Activated naive CD4-positive, alpha-beta T cell (primary cell): ENCODE data around the gene LSM3.

ENCODE experiments used
- DNase-seq, 4 experiments: peaks; one replicate each; lab custom pipeline; 2025; lab: John Stamatoyannopoulos, UW

Gene LSM3

DNA sequence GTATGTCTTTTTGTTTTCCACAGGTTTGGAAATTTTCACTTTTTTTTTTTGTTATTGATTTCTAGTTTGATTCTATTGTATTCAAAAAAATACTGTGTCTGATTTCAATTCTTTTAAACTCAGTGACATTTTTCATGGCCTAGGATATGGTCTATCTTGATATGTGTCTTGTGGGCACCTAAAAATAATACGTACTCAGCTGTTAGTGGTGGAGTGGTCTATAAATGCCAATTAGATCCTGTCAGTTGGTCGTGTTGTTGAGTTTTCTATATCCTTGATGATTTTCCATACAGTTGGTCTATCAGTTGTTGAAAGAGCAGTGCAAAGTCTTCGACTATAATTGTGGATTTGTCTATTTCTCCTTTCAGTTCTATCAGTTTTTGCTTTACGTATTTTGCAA is 61.7 kb downstream of the LSM3 start:
- no peak for DNase-seq

- DNase-seq = no peak
Observed at GRCh38 chr3:14241716-14242115, 63.1 kb downstream of the LSM3 start.

GRCh38 chr3:14242490-14243311 is 64.1 kb downstream of the LSM3 start:
- no peak for DNase-seq

- no peak for DNase-seq
Observed at GRCh38 chr3:14243782-14244181, 65.2 kb downstream of the LSM3 start.

DNA sequence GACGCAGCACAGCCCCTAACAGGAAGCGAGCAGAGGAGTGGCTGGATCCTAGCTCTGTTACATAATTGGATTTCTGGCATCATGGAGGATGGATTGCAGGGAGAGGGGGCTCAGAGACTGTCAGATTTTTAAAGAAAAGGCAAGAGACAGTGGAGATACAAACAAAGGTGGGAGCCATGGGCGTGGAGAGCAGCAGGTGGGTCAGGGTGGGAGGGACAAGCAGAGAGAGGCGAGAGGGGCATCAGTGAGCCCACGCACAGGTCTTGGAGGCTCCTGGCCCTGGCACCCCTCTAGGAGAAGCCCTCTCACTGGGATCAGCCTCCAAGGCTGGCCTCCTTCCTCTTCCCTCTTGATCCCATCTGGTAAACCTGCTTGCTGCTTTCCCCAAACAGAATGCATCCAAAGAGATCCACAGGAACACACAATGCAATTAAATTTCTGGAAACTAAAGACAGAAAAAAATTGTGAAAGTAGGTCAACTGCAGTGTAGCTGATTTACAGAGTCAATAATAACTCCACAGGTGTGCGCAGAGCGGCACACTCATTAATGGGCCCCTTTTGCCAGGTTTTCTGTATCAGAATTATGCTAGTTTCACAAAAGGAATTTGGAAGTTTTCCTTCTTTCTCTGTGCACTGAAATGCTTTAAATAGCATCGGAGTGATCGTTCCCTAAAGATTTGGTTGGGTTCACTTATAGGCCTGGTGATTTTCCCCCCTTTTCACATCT is 66.1 kb downstream of the LSM3 start:
- DNase-seq = no peak

DNA sequence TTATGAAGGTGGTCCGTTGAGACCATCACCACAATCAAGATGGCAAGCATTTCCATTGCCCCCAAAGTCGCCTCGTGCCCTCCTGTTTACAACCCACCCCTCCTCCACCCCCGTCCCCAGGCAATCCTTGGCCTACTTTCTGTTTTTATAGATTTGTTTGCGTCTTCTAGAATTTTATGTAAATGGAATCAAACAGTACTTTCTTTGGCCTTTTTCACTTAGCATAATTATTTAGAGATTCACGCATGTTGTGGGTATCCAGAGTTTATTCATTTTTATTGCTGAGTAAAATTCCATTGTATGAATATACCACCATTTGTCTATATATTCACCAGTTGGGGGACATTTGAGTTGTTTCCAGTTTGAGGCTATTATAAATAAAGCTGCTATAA is 66.6 kb downstream of the LSM3 start:
- no peak for DNase-seq

- DNase-seq = no peak
Observed at GRCh38 chr3:14245822-14246221, 67.2 kb downstream of the LSM3 start.

DNA sequence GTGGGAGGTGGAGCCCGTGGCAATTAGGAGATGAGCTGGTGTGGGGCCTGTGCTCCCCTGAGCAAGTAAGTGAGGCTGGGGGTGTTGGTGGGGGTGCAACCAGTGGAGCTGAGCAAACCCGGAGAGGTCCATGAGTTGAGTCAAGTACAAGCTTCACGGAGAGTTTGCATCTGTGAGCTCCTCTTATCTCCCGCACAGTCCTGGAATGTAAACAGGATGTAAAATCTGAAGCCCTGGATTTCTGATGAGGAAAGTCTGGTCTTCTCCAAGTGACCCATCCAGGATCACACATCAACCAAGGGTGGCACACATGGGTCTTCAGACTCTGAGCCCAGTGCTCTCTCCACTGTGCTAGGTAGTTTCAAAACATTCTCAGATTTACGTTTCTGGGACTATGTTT is 67.8 kb downstream of the LSM3 start:
- DNase-seq = no peak

GRCh38 chr3:14248477-14248848 is 69.8 kb downstream of the LSM3 start:
- no peak for DNase-seq

DNA sequence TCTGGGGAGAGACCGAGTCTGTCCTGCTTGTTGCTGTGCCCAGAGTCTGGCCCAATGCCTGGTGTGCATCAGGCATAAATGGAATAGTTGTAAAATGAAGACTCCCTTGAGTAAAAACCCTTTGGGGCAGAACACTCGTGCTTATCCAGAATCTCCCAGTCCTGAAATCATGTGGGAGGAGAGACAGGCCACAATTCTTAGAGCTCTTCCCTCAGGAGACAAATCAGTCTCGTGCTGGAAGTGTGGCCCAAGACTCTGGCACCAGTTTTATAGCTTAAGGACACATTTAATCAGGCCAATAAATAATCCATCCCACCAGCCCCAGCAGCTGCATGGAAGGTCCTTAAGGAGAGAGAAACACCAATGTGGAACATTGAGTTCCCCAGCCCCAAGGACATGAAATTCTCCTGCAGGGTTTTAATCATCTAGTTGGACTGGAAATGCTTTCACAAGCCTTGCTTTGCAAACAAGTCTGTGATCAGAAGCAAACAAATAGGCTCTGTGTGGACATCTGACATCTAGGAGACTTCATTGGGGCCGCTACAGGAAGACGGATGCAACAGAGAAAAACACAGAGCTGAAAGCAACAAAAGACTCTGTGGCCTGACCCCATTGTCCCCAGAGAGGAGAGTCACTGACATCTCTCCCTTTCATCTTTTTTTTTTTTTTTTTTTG is 70.4 kb downstream of the LSM3 start:
- DNase-seq = no peak
